ENCODE data around the gene PCDHGC4. TPM values are rescaled to one million over a fixed set of nuclear protein-coding genes. Genes with fewer than 3 reads are reported as not detected.

The PCDHGC4 gene
- total and polyA plus RNA-seq, 2 experiments from 2014 or later: 0.35 to 1.5 TPM

GRCh38 chr5:141488591-141489561 lies 4.0 kb downstream of the PCDHGC4 start, which contains the start of gene PCDHGC5:
TSS of gene PCDHGC5 (plus strand) at chr5:141489081. CDS start at chr5:141489241, 160 bp downstream.
- Histone ChIP-seq H3K27me3 (peaks cover 36% of the 10 kb centered on the region), H3K9me3 (ENCODE audit: low read depth) (no peaks in the 10 kb centered on the region), H3K4me2 (no peak within 1 kb of the TSS), H3K4me1 (ENCODE audit: insufficient read depth) (peaks cover under 1% of the 10 kb centered on the region), H4K20me1 (ENCODE audit: insufficient read depth, poor library complexity, severe bottlenecking) (no peaks in the 10 kb centered on the region), H3K79me2 (peaks cover 10% of the 10 kb centered on the region), H3K36me3 (replicated peaks; ENCODE audit: insufficient read depth, low read depth) (no peaks in the 10 kb centered on the region), H3K4me3 (no peak within 1 kb of the TSS), H3K9me2 (replicated peaks; ENCODE audit: insufficient read depth) (no peaks in the 10 kb centered on the region), H3K27ac (no peak within 1 kb of the TSS), H2AFZ (no peak within 1 kb of the TSS)
- TF ChIP-seq EZH2phosphoT487 (IDR thresholded peaks at IDR 0.05; ENCODE audit: low read depth, severe bottlenecking, unreplicated experiment) (no peak), CTCF (IDR thresholded peaks at IDR 0.05; ENCODE audit: poor library complexity) (no peak), EZH2 (IDR thresholded peaks at IDR 0.05; ENCODE audit: borderline replicate concordance) (no peak)
- DNase-seq (ENCODE audit: low spot score): no peak
- WGBS (ENCODE audit: low lambda C conversion rate, missing lambda C conversion rate): 72% methylated on average over 14 of the region's 14 CpGs

- Histone ChIP-seq H3K36me3 (replicated peaks; ENCODE audit: insufficient read depth, low read depth) (no peaks in the 10 kb centered on the region), H2AFZ (no peak overlapping the region), H3K9me2 (replicated peaks; ENCODE audit: insufficient read depth) (no peaks in the 10 kb centered on the region), H3K27me3 (peaks cover 36% of the 10 kb centered on the region), H4K20me1 (ENCODE audit: insufficient read depth, poor library complexity, severe bottlenecking) (no peaks in the 10 kb centered on the region), H3K4me2 (no peak overlapping the region), H3K4me3 (no peak overlapping the region), H3K79me2 (peaks cover 10% of the 10 kb centered on the region), H3K27ac (no peak overlapping the region), H3K4me1 (ENCODE audit: insufficient read depth) (peaks cover 10% of the 10 kb centered on the region), H3K9me3 (ENCODE audit: low read depth) (no peaks in the 10 kb centered on the region)
- 97% methylated on average over 10 of the region's 10 CpGs for WGBS (ENCODE audit: low lambda C conversion rate, missing lambda C conversion rate)
- DNase-seq (ENCODE audit: low spot score): no peak
- TF ChIP-seq EZH2phosphoT487 (IDR thresholded peaks at IDR 0.05; ENCODE audit: low read depth, severe bottlenecking, unreplicated experiment): no peak
- no peak for TF ChIP-seq CTCF (IDR thresholded peaks at IDR 0.05; ENCODE audit: poor library complexity)
- no peak for TF ChIP-seq EZH2 (IDR thresholded peaks at IDR 0.05; ENCODE audit: borderline replicate concordance)
Measured at GRCh38 chr5:141489841-141490240, 5.0 kb downstream of the PCDHGC4 start.

GRCh38 chr5:141490271-141490670 lies 5.4 kb downstream of the PCDHGC4 start:
- no peaks in the 10 kb centered on the region for H3K9me2 ChIP-seq (replicated peaks; ENCODE audit: insufficient read depth)
- peaks cover 34% of the 10 kb centered on the region for H3K27me3 ChIP-seq
- peaks cover 14% of the 10 kb centered on the region for H3K4me1 ChIP-seq (ENCODE audit: insufficient read depth)
- H3K36me3 ChIP-seq (replicated peaks; ENCODE audit: insufficient read depth, low read depth): no peaks in the 10 kb centered on the region
- peaks cover 7% of the 10 kb centered on the region for H3K79me2 ChIP-seq
- H3K4me3 ChIP-seq: no peak overlapping the region
- H3K9me3 ChIP-seq (ENCODE audit: low read depth): no peaks in the 10 kb centered on the region
- no peak overlapping the region for H2AFZ ChIP-seq
- no peak overlapping the region for H3K27ac ChIP-seq
- H3K4me2 ChIP-seq: no peak overlapping the region
- H4K20me1 ChIP-seq (ENCODE audit: insufficient read depth, poor library complexity, severe bottlenecking): no peaks in the 10 kb centered on the region
- DNase-seq (ENCODE audit: low spot score): no peak
- 96% methylated on average over 10 of the region's 10 CpGs for WGBS (ENCODE audit: low lambda C conversion rate, missing lambda C conversion rate)
- TF ChIP-seq CTCF (IDR thresholded peaks at IDR 0.05; ENCODE audit: poor library complexity) (no peak), EZH2 (IDR thresholded peaks at IDR 0.05; ENCODE audit: borderline replicate concordance) (no peak), EZH2phosphoT487 (IDR thresholded peaks at IDR 0.05; ENCODE audit: low read depth, severe bottlenecking, unreplicated experiment) (no peak)
